Nephron progenitor cell (in vitro differentiated cells): ENCODE data around the gene NELFB.

Experiments used
- DNase-seq: peaks from one replicate; pipeline ENCODE4 v3.0.0; 2021
- H3K27ac Mint-ChIP-seq: 2 replicates; pipeline ENCODE4 v1.8.0; 2021; ENCODE audit warnings: mild to moderate bottlenecking, moderate library complexity, mixed read lengths
- H3K27me3 Mint-ChIP-seq: 2 replicates; pipeline ENCODE4 v1.8.0; 2021; ENCODE audit warnings: mild to moderate bottlenecking, low read depth, mixed read lengths; ENCODE audit not compliant: poor library complexity
- H3K36me3 Mint-ChIP-seq: 2 replicates; pipeline ENCODE4 v1.8.0; 2021; ENCODE audit warnings: low read depth, mixed read lengths
- H3K4me1 Mint-ChIP-seq: 2 replicates; pipeline ENCODE4 v1.8.0; 2021; ENCODE audit warnings: mixed read lengths
- H3K4me3 Mint-ChIP-seq: 2 replicates; pipeline ENCODE4 v1.8.0; 2021; ENCODE audit warnings: mild to moderate bottlenecking, moderate library complexity, mixed read lengths
- H3K9me3 Mint-ChIP-seq: 2 replicates; pipeline ENCODE4 v1.8.0; 2021; ENCODE audit warnings: mild to moderate bottlenecking, moderate library complexity, mixed read lengths
- CTCF ChIP-seq: fragments of 200-600 bp; sonication (generic); IDR thresholded peaks from 2 replicates; pipeline ENCODE4 v1.5.0; 2021; ENCODE audit warnings: antibody characterized with exemption

Gene NELFB

GRCh38 chr9:137309368-137310188 is 54.5 kb downstream of the NELFB start:
- no peaks in the 10 kb centered on the region for H3K36me3 Mint-ChIP-seq
- peaks cover 48% of the 10 kb centered on the region for H3K4me1 Mint-ChIP-seq
- DNase-seq: no peak
- H3K9me3 Mint-ChIP-seq: no peaks in the 10 kb centered on the region
- no peaks in the 10 kb centered on the region for H3K27me3 Mint-ChIP-seq
- no peak for TF ChIP-seq CTCF
- no peak overlapping the region for H3K27ac Mint-ChIP-seq
- H3K4me3 Mint-ChIP-seq: no peak overlapping the region

GRCh38 chr9:137310189-137311052 is 55.3 kb downstream of the NELFB start:
- Mint-ChIP-seq H3K4me1 (peaks cover 39% of the 10 kb centered on the region), H3K4me3 (no peak overlapping the region), H3K27ac (no peak overlapping the region), H3K27me3 (no peaks in the 10 kb centered on the region), H3K9me3 (no peaks in the 10 kb centered on the region), H3K36me3 (no peaks in the 10 kb centered on the region)
- no peak for DNase-seq
- TF ChIP-seq CTCF: no peak

GRCh38 chr9:137311171-137311985 is 56.3 kb downstream of the NELFB start:
- DNase-seq: no peak
- H3K4me1 Mint-ChIP-seq: peaks cover 36% of the 10 kb centered on the region
- no peaks in the 10 kb centered on the region for H3K27me3 Mint-ChIP-seq
- no peak overlapping the region for H3K27ac Mint-ChIP-seq
- no peak for TF ChIP-seq CTCF
- H3K9me3 Mint-ChIP-seq: no peaks in the 10 kb centered on the region
- H3K36me3 Mint-ChIP-seq: no peaks in the 10 kb centered on the region
- H3K4me3 Mint-ChIP-seq: no peak overlapping the region

GRCh38 chr9:137311986-137312851 is 57.1 kb downstream of the NELFB start:
- Mint-ChIP-seq H3K4me3 (no peak overlapping the region), H3K27ac (no peak overlapping the region), H3K9me3 (no peaks in the 10 kb centered on the region), H3K4me1 (peaks cover 28% of the 10 kb centered on the region), H3K27me3 (no peaks in the 10 kb centered on the region), H3K36me3 (no peaks in the 10 kb centered on the region)
- no peak for TF ChIP-seq CTCF
- no peak for DNase-seq

GRCh38 chr9:137312852-137313325 is 57.8 kb downstream of the NELFB start:
- no peak for TF ChIP-seq CTCF
- Mint-ChIP-seq H3K27ac (no peak overlapping the region), H3K4me3 (no peak overlapping the region), H3K9me3 (no peaks in the 10 kb centered on the region), H3K27me3 (no peaks in the 10 kb centered on the region), H3K36me3 (no peaks in the 10 kb centered on the region), H3K4me1 (peaks cover 21% of the 10 kb centered on the region)
- no peak for DNase-seq
